Esophagus squamous epithelium (tissue), 5 donors: Measurements from ENCODE around the gene COL28A1. TPM values are rescaled to one million over a fixed set of nuclear protein-coding genes. Genes with fewer than 3 reads are reported as not detected.

Source experiments
- DNase-seq: peaks from one replicate; lab custom pipeline; 2025; lab: John Stamatoyannopoulos, UW
- H3K27ac ChIP-seq, 4 donors: fragments of 200-600 bp; sonication (generic); one replicate each; pipeline ENCODE4 v1.5.1; 2016 to 2019; ENCODE audit warnings: mild to moderate bottlenecking in 1 of 4
- H3K27me3 ChIP-seq, 4 donors: fragments of 200-600 bp; sonication (generic); 1 replicate in 3 of 4; 2 replicates in 1 of 4; pipeline versions ENCODE4 v1.5.1 to v1.6.0; 2017 to 2021; ENCODE audit warnings: antibody characterized with exemption in 1 of 4
- H3K36me3 ChIP-seq, 3 donors: fragments of 200-600 bp; sonication (generic); one replicate each; pipeline ENCODE4 v1.5.1; 2016 to 2019
- H3K4me1 ChIP-seq, 3 donors: fragments of 200-600 bp; sonication (generic); one replicate each; pipeline ENCODE4 v1.5.1; 2017 to 2019
- H3K4me3 ChIP-seq, 4 donors: fragments of 200-600 bp; sonication (generic); 1 replicate in 3 of 4; 2 replicates in 1 of 4; pipeline ENCODE4 v1.5.1; 2016 to 2019; ENCODE audit warnings: mild to moderate bottlenecking in 2 of 4, moderate library complexity in 1 of 4
- H3K9me3 ChIP-seq, 3 donors: fragments of 200-600 bp; sonication (generic); one replicate each; pipeline ENCODE4 v1.5.1; 2016 to 2019
- CTCF ChIP-seq, 6 experiments: fragments of 450-650 bp in 4 of 6; fragments of 200-600 bp in 2 of 6; sonication (generic) in 2 of 6; IDR thresholded peaks; one replicate each; pipeline ENCODE4 v1.5.1; 2016 to 2019; ENCODE audit warnings: antibody characterized with exemption in 6 of 6, mild to moderate bottlenecking in 4 of 6, moderate library complexity in 4 of 6
- POLR2A ChIP-seq, 4 donors: fragments of 450-650 bp; IDR thresholded peaks; one replicate each; pipeline ENCODE4 v1.6.1; 2017; ENCODE audit warnings: antibody characterized with exemption in 4 of 4, mild to moderate bottlenecking in 4 of 4, moderate library complexity in 3 of 4
- WGBS, 2 donors: methylation state at CpG; one replicate each; pipeline ENCODE4 v1.1.5; 2018; 5-methylcytosine and 5-hydroxymethylcytosine counted together
- intact Hi-C: fragments of 100-400 bp; cut with DNase I; formaldehyde crosslinking; loops from one replicate; pipeline ENCODE4 v1.15.0; 2022
- total RNA-seq, 4 donors: library from RNA; depleted of rRNA; stranded (reverse); fragments of >200 nt; gene quantifications; one replicate each; pipeline ENCODE4 v1.1.0, GENCODE V29; 2016
- donor health status: DM: yes; HTN: yes; CAD: no.

The COL28A1 gene
- total RNA-seq, 4 donors from 2014 or later = 0.11 to 3.1 (median 0.40) TPM

GRCh38 chr7:7517754-7518153 lies 17.9 kb downstream of the COL28A1 start:
- peaks cover 0 to 5% (median 3%) of the 10 kb centered on the region in 3 donors for H3K4me1 ChIP-seq
- H3K27me3 ChIP-seq = no peaks in the 10 kb centered on the region
- TF ChIP-seq POLR2A (IDR thresholded peaks at IDR 0.05) (no peak), CTCF (IDR thresholded peaks at IDR 0.05) (no peak)
- H3K9me3 ChIP-seq = no peaks in the 10 kb centered on the region
- WGBS, 2 donors = 22 to 26% methylated on average over 3 of the region's 3 CpGs
- H3K36me3 ChIP-seq = no peaks in the 10 kb centered on the region
- no peak for DNase-seq
- intact Hi-C loops = no loop called here
- no peak overlapping the region for H3K27ac ChIP-seq
- H3K4me3 ChIP-seq = no peak overlapping the region

- WGBS, 2 donors = 60% methylated on average over 1 of the region's 1 CpG
- no peak for DNase-seq
- Histone ChIP-seq H3K4me1 (peaks cover 0 to 5% (median 3%) of the 10 kb centered on the region in 3 donors), H3K36me3 (no peaks in the 10 kb centered on the region), H3K27ac (no peak overlapping the region), H3K9me3 (no peaks in the 10 kb centered on the region), H3K27me3 (no peaks in the 10 kb centered on the region), H3K4me3 (no peak overlapping the region)
- intact Hi-C loops = no loop called here
- TF ChIP-seq CTCF (IDR thresholded peaks at IDR 0.05) = no peak
- no peak for TF ChIP-seq POLR2A (IDR thresholded peaks at IDR 0.05)
Observed at GRCh38 chr7:7516662-7517061, 19.0 kb downstream of the COL28A1 start.

GRCh38 chr7:7516156-7516555 lies 19.5 kb downstream of the COL28A1 start:
- no peaks in the 10 kb centered on the region for H3K9me3 ChIP-seq
- no peak overlapping the region for H3K27ac ChIP-seq
- peaks cover 0 to 5% (median 3%) of the 10 kb centered on the region in 3 donors for H3K4me1 ChIP-seq
- no peaks in the 10 kb centered on the region for H3K27me3 ChIP-seq
- H3K36me3 ChIP-seq = no peaks in the 10 kb centered on the region
- no peak for DNase-seq
- TF ChIP-seq CTCF (IDR thresholded peaks at IDR 0.05) (no peak), POLR2A (IDR thresholded peaks at IDR 0.05) (no peak)
- intact Hi-C loops = no loop called here
- WGBS, 2 donors = 81 to 85% methylated on average over 2 of the region's 2 CpGs
- H3K4me3 ChIP-seq = no peak overlapping the region

GRCh38 chr7:7512861-7513597 lies 22.6 kb downstream of the COL28A1 start:
- DNase-seq = no peak
- WGBS, 2 donors = 51 to 56% methylated on average over 4 of the region's 4 CpGs
- Histone ChIP-seq H3K9me3 (no peaks in the 10 kb centered on the region), H3K36me3 (no peaks in the 10 kb centered on the region), H3K27me3 (no peaks in the 10 kb centered on the region), H3K27ac (no peak overlapping the region), H3K4me1 (peaks cover 0 to 5% (median 3%) of the 10 kb centered on the region in 3 donors), H3K4me3 (no peak overlapping the region)
- intact Hi-C loops = no loop called here
- TF ChIP-seq CTCF (IDR thresholded peaks at IDR 0.05) (no peak), POLR2A (IDR thresholded peaks at IDR 0.05) (no peak)

GRCh38 chr7:7510794-7511193 lies 24.9 kb downstream of the COL28A1 start:
- H3K27ac ChIP-seq = no peak overlapping the region
- no peaks in the 10 kb centered on the region for H3K27me3 ChIP-seq
- H3K36me3 ChIP-seq = no peaks in the 10 kb centered on the region
- no peak for DNase-seq
- no peaks in the 10 kb centered on the region for H3K9me3 ChIP-seq
- intact Hi-C loops = no loop called here
- no peak overlapping the region for H3K4me3 ChIP-seq
- WGBS, 2 donors = 60 to 72% methylated on average over 3 of the region's 3 CpGs
- H3K4me1 ChIP-seq = peaks cover 0 to 5% (median 0%) of the 10 kb centered on the region in 3 donors
- no peak for TF ChIP-seq CTCF (IDR thresholded peaks at IDR 0.05)
- TF ChIP-seq POLR2A (IDR thresholded peaks at IDR 0.05) = no peak
